ENCODE results near the gene SCYGR6. TPM values are rescaled to one million over a fixed set of nuclear protein-coding genes. Genes with fewer than 3 reads are reported as not detected.
A peak's percentile ranks its signal among the peaks of the same experiment; 100 is the strongest.
"Not testable (repeated sequence)": the region's sequence is repeated elsewhere in the genome, so short reads cannot be mapped to it uniquely, and the experiment has no call there.

SCYGR6 gene
- total and polyA plus RNA-seq, 4 experiments from 2014 or later: not detected

DNA sequence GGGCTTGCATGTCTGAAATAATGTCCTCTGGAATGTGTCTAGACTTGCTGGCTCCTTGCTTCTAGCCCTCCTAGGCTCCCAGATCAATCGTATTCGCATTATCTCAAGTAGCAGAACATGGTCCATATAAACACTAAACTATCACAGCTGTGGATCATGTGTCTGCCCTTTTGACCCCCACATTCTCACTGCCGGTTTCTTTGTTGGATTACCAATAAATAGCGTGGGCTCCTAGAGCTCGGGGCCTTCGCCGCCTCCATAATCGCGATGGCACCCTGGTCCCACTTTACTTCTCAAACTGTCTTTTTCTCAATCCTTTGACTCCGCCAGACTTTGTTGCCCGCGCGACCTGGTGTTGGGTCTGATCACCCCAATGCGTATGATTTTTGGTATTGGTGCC lies 14.8 kb upstream of the SCYGR6 start:
- no peak overlapping the region for H3K27ac ChIP-seq (ENCODE audit: low read depth, low read length)
- H3K27ac Mint-ChIP-seq: no peak overlapping the region
- H3K36me3 ChIP-seq (ENCODE audit: insufficient read depth, low read length): no peaks in the 10 kb centered on the region
- intact Hi-C loops (cut with micrococcal nuclease): no loop called here
- no peaks in the 10 kb centered on the region for H3K9me3 Mint-ChIP-seq
- no peaks in the 10 kb centered on the region for H3K27me3 ChIP-seq (ENCODE audit: insufficient read depth, low read length)
- ChIA-PET POLR2A (ENCODE audit: partially characterized antibody) (no interaction called here), CTCF (ENCODE audit: partially characterized antibody) (interaction anchor here (0.8 to 1.3 kb wide), 2 partner anchors 27 to 151 kb away, joined by 3 to 4 read pairs; no protein-coding TSS in a partner anchor)
- H3K4me1 ChIP-seq (ENCODE audit: insufficient read depth, low read length): no peaks in the 10 kb centered on the region
- H3K4me3 Mint-ChIP-seq: no peak overlapping the region
- no peak overlapping the region for H3K4me3 ChIP-seq (ENCODE audit: low read length in 2 of 2)
- H3K9me3 ChIP-seq (ENCODE audit: control insufficient read depth in 1 of 2, low read length in 2 of 2): no peaks in the 10 kb centered on the region
- DNase-seq: no peak
- H3K36me3 Mint-ChIP-seq: no peaks in the 10 kb centered on the region
- no peaks in the 10 kb centered on the region for H3K4me1 Mint-ChIP-seq
- H3K27me3 Mint-ChIP-seq: peaks cover 3 to 12% of the 10 kb centered on the region in 2 donors

DNA sequence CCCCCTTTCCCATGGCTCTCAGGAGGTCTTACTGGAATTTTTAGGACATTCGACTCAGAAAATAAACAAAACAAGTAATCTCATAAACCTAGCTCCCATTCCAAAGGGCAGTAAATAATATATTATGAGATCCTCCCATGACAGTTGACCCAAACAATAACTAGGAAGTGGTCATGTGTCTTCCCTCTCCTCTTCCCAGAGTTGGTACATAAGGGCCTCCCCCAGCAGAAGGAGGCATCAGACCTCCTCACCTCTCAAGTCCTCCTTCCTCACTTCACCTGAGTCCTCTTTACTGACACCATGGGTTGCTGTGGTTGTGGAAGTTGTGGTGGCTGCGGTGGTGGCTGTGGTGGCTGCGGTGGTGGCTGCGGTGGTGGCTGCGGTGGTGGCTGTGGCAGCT lies 3.5 kb upstream of the SCYGR6 start, which contains the start of gene SCYGR7:
TSS of gene SCYGR7 (plus strand) at position 301 of the 400 bp plus-strand sequence. CDS start at position 301, 0 bp downstream.
- ChIA-PET CTCF (ENCODE audit: partially characterized antibody) (no interaction called here), POLR2A (ENCODE audit: partially characterized antibody) (no interaction called here)
- Histone ChIP-seq H3K9me3 (ENCODE audit: control insufficient read depth in 1 of 2, low read length in 2 of 2) (no peaks in the 10 kb centered on the region), H3K36me3 (ENCODE audit: insufficient read depth, low read length) (no peaks in the 10 kb centered on the region), H3K27me3 (ENCODE audit: insufficient read depth, low read length) (no peaks in the 10 kb centered on the region), H3K27ac (ENCODE audit: low read depth, low read length) (no peak within 1 kb of the TSS), H3K4me3 (ENCODE audit: low read length in 2 of 2) (no peak within 1 kb of the TSS), H3K4me1 (ENCODE audit: insufficient read depth, low read length) (no peaks in the 10 kb centered on the region)
- Mint-ChIP-seq H3K4me3 (no peak within 1 kb of the TSS), H3K9me3 (peaks cover 0 to 1% (median 0%) of the 10 kb centered on the region in 8 donors), H3K27me3 (peaks cover 7 to 8% of the 10 kb centered on the region in 2 donors), H3K36me3 (no peaks in the 10 kb centered on the region), H3K4me1 (no peaks in the 10 kb centered on the region), H3K27ac (peak within 1 kb of the TSS in 1 of 7 donors; percentile 43)
- DNase-seq: no peak
- intact Hi-C loops (cut with micrococcal nuclease): no loop called here

DNA sequence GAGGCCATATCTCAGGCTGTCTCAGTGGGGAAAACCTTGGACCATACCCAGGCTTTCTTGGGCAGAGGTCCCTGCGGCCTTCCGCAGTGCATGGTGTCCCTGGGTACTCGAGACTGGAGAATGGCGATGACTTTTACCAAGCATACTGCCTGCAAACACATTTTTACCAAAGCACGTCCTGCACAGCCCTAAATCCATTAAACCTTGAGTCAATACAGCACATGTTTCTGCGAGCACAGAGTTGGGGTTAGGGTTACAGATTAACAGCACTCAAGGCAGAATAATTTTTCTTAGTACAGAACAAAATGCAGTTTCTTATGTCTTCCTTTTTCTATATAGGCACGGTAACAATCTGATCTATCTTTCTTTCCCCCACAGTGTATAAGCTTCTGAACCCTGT lies 1.7 kb downstream of the SCYGR6 start:
- H3K27me3 ChIP-seq (ENCODE audit: insufficient read depth, low read length); H3K9me3 Mint-ChIP-seq; H3K4me3 Mint-ChIP-seq; H3K9me3 ChIP-seq (ENCODE audit: control insufficient read depth in 1 of 2, low read length in 2 of 2); H3K27ac Mint-ChIP-seq; H3K4me3 ChIP-seq (ENCODE audit: low read length in 2 of 2); POLR2A ChIA-PET (ENCODE audit: partially characterized antibody); H3K4me1 Mint-ChIP-seq; CTCF ChIA-PET (ENCODE audit: partially characterized antibody); H3K27ac ChIP-seq (ENCODE audit: low read depth, low read length); H3K36me3 Mint-ChIP-seq; H3K36me3 ChIP-seq (ENCODE audit: insufficient read depth, low read length); intact Hi-C loops (cut with micrococcal nuclease); DNase-seq; H3K4me1 ChIP-seq (ENCODE audit: insufficient read depth, low read length): not testable (repeated sequence)
- H3K27me3 Mint-ChIP-seq: peaks cover 12 to 23% of the 10 kb centered on the region in 2 donors

DNA sequence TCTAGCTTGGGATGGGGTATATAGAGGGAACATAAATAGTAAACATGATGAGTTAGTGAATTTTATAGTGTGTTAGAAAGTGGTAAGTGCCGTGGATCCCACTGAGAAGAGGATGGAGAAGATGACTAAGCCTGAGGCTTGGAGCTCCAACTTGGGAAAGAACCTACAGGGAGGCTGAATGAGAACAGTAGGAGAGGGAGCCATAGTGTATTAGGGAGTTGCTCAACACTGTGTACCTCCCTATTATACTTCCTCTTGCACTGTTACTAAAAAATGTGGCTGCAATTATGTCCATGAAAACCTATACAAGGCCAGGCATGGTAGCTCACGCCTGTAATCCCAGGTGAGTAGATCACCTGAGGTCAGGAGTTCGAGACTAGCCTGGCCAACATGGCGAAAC lies 3.9 kb downstream of the SCYGR6 start:
- Histone ChIP-seq H3K4me1 (ENCODE audit: insufficient read depth, low read length) (peaks cover 2% of the 10 kb centered on the region), H3K27me3 (ENCODE audit: insufficient read depth, low read length) (no peaks in the 10 kb centered on the region), H3K4me3 (ENCODE audit: low read length in 2 of 2) (no peak overlapping the region), H3K9me3 (ENCODE audit: control insufficient read depth in 1 of 2, low read length in 2 of 2) (no peaks in the 10 kb centered on the region), H3K27ac (ENCODE audit: low read depth, low read length) (no peak overlapping the region), H3K36me3 (ENCODE audit: insufficient read depth, low read length) (no peaks in the 10 kb centered on the region)
- ChIA-PET CTCF (ENCODE audit: partially characterized antibody) (no interaction called here), POLR2A (ENCODE audit: partially characterized antibody) (no interaction called here)
- H3K4me3 Mint-ChIP-seq: no peak overlapping the region
- H3K27ac Mint-ChIP-seq: no peak overlapping the region
- intact Hi-C loops (cut with micrococcal nuclease): no loop called here
- H3K9me3 Mint-ChIP-seq: no peaks in the 10 kb centered on the region
- H3K36me3 Mint-ChIP-seq: no peaks in the 10 kb centered on the region
- peaks cover 9 to 30% of the 10 kb centered on the region in 2 donors for H3K27me3 Mint-ChIP-seq
- H3K4me1 Mint-ChIP-seq: peaks cover 0 to 7% (median 0%) of the 10 kb centered on the region in 4 donors
- DNase-seq: no peak

DNA sequence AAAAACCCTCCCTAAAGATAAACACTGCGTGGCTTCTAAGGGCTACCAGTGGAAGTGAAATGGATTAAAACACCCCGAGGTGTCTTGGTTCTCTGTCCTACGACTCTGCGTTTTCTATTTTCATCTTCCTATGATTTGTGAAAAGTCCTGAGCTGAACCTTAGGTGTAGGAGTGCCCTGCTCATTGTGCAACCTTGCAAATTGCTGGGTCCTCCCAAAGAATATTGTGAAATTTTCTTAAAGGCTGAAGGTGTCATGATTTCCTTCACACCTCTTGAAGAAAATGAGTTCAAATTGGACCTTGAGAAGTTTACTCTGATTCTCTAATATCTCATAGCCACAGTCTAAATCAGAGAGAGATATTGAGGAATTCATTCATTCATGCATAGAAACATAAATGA lies 4.9 kb downstream of the SCYGR6 start:
- Mint-ChIP-seq H3K36me3 (no peaks in the 10 kb centered on the region), H3K27me3 (peaks cover 9 to 32% of the 10 kb centered on the region in 2 donors), H3K9me3 (no peaks in the 10 kb centered on the region), H3K4me3 (no peak overlapping the region), H3K4me1 (peaks cover 0 to 7% (median 0%) of the 10 kb centered on the region in 4 donors), H3K27ac (no peak overlapping the region)
- H3K9me3 ChIP-seq (ENCODE audit: control insufficient read depth in 1 of 2, low read length in 2 of 2): no peaks in the 10 kb centered on the region
- no peaks in the 10 kb centered on the region for H3K27me3 ChIP-seq (ENCODE audit: insufficient read depth, low read length)
- POLR2A ChIA-PET (ENCODE audit: partially characterized antibody): no interaction called here
- intact Hi-C loops (cut with micrococcal nuclease): no loop called here
- no peak overlapping the region for H3K27ac ChIP-seq (ENCODE audit: low read depth, low read length)
- H3K4me3 ChIP-seq (ENCODE audit: low read length in 2 of 2): no peak overlapping the region
- CTCF ChIA-PET (ENCODE audit: partially characterized antibody): no interaction called here
- DNase-seq: no peak
- H3K36me3 ChIP-seq (ENCODE audit: insufficient read depth, low read length): no peaks in the 10 kb centered on the region
- H3K4me1 ChIP-seq (ENCODE audit: insufficient read depth, low read length): peaks cover 2% of the 10 kb centered on the region

DNA sequence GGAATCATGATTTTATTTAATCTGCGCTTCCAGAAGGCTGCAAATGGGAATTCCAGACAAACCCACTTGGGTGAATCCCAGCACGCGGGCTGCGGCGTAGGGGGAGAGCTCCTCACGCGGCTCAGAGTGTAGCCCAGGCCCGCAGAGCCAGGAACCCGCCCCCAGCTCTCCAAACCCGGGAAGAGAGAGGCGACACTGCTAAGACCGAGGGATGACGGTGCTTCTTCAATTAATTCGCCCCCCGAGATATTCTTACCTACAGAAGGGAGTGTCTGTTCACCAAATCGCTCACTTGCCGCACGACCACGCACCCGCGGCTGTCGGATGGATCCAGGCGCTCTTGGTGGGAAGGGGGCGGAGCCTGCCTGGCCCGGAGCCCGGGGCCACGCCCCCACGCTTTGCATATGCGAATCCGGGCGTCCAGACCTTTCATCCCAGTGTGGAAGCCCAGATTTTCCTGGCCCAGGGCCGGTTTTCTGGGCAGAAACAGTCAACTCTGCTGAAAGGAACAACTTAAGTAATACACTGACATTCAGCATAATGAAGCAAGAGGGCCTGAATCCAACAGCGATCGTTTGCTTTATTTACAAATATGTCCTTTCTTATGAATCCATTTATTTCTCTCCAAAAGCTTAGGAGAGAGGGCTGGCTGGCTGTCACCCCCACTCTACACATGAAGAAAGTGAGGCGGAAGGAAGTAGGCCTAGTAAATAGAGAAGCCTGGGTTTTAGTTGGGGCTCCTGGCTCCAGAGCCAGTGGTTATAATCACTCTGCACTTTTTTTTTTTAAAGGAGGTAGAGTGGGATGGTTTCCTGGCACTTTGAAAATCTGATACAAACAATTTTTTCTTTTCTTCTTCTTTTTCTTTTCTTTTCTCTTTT lies 6.6 kb downstream of the SCYGR6 start, which contains the start of gene SLC19A3:
TSS of gene SLC19A3 (minus strand) at position 342 of the 881 bp plus-strand sequence. CDS start 15,710 bp downstream, outside the sequence.
- Histone ChIP-seq H3K4me1 (ENCODE audit: insufficient read depth, low read length) (peaks cover 2% of the 10 kb centered on the region), H3K27ac (ENCODE audit: low read depth, low read length) (no peak within 1 kb of the TSS), H3K27me3 (ENCODE audit: insufficient read depth, low read length) (no peaks in the 10 kb centered on the region), H3K36me3 (ENCODE audit: insufficient read depth, low read length) (no peaks in the 10 kb centered on the region), H3K4me3 (ENCODE audit: low read length in 2 of 2) (no peak within 1 kb of the TSS), H3K9me3 (ENCODE audit: control insufficient read depth in 1 of 2, low read length in 2 of 2) (no peaks in the 10 kb centered on the region)
- H3K4me1 Mint-ChIP-seq: peaks cover 0 to 7% (median 0%) of the 10 kb centered on the region in 4 donors
- intact Hi-C loops (cut with micrococcal nuclease): no loop called here
- no peak for DNase-seq
- no peaks in the 10 kb centered on the region for H3K36me3 Mint-ChIP-seq
- peak within 1 kb of the TSS in 6 of 8 donors; percentile 7 to 58 (median 22) for H3K4me3 Mint-ChIP-seq
- H3K9me3 Mint-ChIP-seq: no peaks in the 10 kb centered on the region
- peaks cover 9 to 29% of the 10 kb centered on the region in 2 donors for H3K27me3 Mint-ChIP-seq
- ChIA-PET CTCF (ENCODE audit: partially characterized antibody) (interaction anchor here (0.6 kb wide), 1 partner anchor 79 kb away, joined by 3 read pairs; no protein-coding TSS in a partner anchor), POLR2A (ENCODE audit: partially characterized antibody) (no interaction called here)
- no peak within 1 kb of the TSS for H3K27ac Mint-ChIP-seq

DNA sequence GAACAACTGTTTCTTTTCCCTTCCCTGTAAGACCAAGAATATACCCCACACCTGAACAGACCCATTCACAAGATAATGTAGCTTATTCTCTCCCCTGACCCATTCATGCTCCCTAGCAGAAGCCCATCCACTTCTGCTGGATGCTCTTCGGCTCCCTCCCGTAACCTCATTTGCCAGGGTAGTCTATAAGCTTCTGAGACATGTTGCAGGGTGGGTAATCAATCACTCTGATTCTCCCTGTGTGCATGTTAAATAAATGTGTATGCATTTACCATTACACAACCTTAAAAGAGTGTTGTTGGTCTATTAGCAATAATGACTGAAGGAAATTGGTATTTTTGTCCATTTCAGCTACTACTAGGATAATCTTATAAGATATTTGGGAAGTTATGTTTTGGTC lies 8.1 kb downstream of the SCYGR6 start:
- Mint-ChIP-seq H3K9me3 (no peaks in the 10 kb centered on the region), H3K27ac (no peak overlapping the region), H3K4me1 (peaks cover 0 to 7% (median 0%) of the 10 kb centered on the region in 4 donors), H3K27me3 (peaks cover 6 to 22% of the 10 kb centered on the region in 2 donors), H3K36me3 (no peaks in the 10 kb centered on the region), H3K4me3 (no peak overlapping the region)
- Histone ChIP-seq H3K27ac (ENCODE audit: low read depth, low read length) (no peak overlapping the region), H3K4me1 (ENCODE audit: insufficient read depth, low read length) (peaks cover 2% of the 10 kb centered on the region), H3K36me3 (ENCODE audit: insufficient read depth, low read length) (no peaks in the 10 kb centered on the region), H3K4me3 (ENCODE audit: low read length in 2 of 2) (no peak overlapping the region), H3K27me3 (ENCODE audit: insufficient read depth, low read length) (no peaks in the 10 kb centered on the region), H3K9me3 (ENCODE audit: control insufficient read depth in 1 of 2, low read length in 2 of 2) (no peaks in the 10 kb centered on the region)
- no peak for DNase-seq
- ChIA-PET POLR2A (ENCODE audit: partially characterized antibody) (no interaction called here), CTCF (ENCODE audit: partially characterized antibody) (interaction anchor here (0.9 kb wide), 1 partner anchor 10 kb away, joined by 3 read pairs; no protein-coding TSS in a partner anchor)
- intact Hi-C loops (cut with micrococcal nuclease): no loop called here
